Gastrocnemius medialis (tissue), 4 donors: ENCODE results near the gene LRRC71. TPM values are rescaled to one million over a fixed set of nuclear protein-coding genes. Genes with fewer than 3 reads are reported as not detected.

ENCODE experiments used
- ATAC-seq, 2 donors: fragments of 150-250 bp; one replicate each; pipeline ENCODE4 v1.9.1; 2016
- DNase-seq, 2 donors: peaks; one replicate each; pipeline ENCODE4 v3.0.0-alpha.2; 2019
- H3K27ac ChIP-seq, 4 donors: fragments of 200-600 bp; sonication (generic); 1 replicate in 1 of 4; 2 replicates in 3 of 4; pipeline ENCODE4 v1.5.1; 2016 to 2018; ENCODE audit warnings: mild to moderate bottlenecking in 2 of 4, moderate library complexity in 1 of 4
- H3K27me3 ChIP-seq, 3 donors: fragments of 200-600 bp; sonication (generic) in 2 of 3; 1 replicate in 1 of 3; 2 replicates in 2 of 3; pipeline versions ENCODE4 v1.5.1 to v1.6.0; 2016 to 2019; ENCODE audit warnings: mild to moderate bottlenecking in 1 of 3, moderate library complexity in 1 of 3
- H3K36me3 ChIP-seq, 2 donors: fragments of 200-600 bp; sonication (generic) in 1 of 2; one replicate each; pipeline ENCODE4 v1.5.1; 2017 to 2018
- H3K4me1 ChIP-seq, 2 donors: fragments of 200-600 bp; sonication (generic) in 1 of 2; one replicate each; pipeline ENCODE4 v1.5.1; 2016 to 2017; ENCODE audit warnings: mild to moderate bottlenecking in 2 of 2
- H3K4me3 ChIP-seq, 4 donors: fragments of 200-600 bp; sonication (generic) in 3 of 4; 1 replicate in 1 of 4; 2 replicates in 3 of 4; pipeline ENCODE4 v1.5.1; 2016 to 2019; ENCODE audit warnings: mild to moderate bottlenecking in 2 of 4
- H3K9me3 ChIP-seq, 3 donors: fragments of 200-600 bp; sonication (generic) in 2 of 3; 1 replicate in 1 of 3; 2 replicates in 2 of 3; pipeline ENCODE4 v1.5.1; 2016 to 2019
- POLR2A ChIP-seq, 2 donors: fragments of 450-650 bp; IDR thresholded peaks; one replicate each; pipeline ENCODE4 v1.6.1; 2017; ENCODE audit warnings: antibody characterized with exemption in 2 of 2, mild to moderate bottlenecking in 2 of 2, moderate library complexity in 2 of 2
- in situ Hi-C, 4 donors: fragments of 200-750 bp; cut with MboI; loops; one replicate each; pipeline versions ENCODE4 v1.15.0 to v1.8.0; 2017; ENCODE audit warnings: low sequenced_read_pairs in 4 of 4
- intact Hi-C: fragments of 100-400 bp; cut with DNase I; formaldehyde crosslinking; loops from one replicate; pipeline ENCODE4 v1.15.1; 2023; ENCODE audit warnings: low total_unique reads
- total RNA-seq, 4 donors: library from RNA; depleted of rRNA; stranded (reverse); fragments of >200 nt; gene quantifications; one replicate each; pipeline versions ENCODE4 v1.1.0 to v1.2.3, GENCODE V29; 2016
- TF ChIP-seq, protein P1 (sequence below), 5 experiments: fragments of 450-650 bp in 3 of 5; fragments of 200-600 bp in 2 of 5; sonication (generic) in 2 of 5; IDR thresholded peaks in 4 of 5; conservative IDR thresholded peaks in 1 of 5; 1 replicate in 4 of 5; 2 replicates in 1 of 5; pipeline ENCODE4 v1.5.1; 2016 to 2019; ENCODE audit warnings: antibody characterized with exemption in 5 of 5, mild to moderate bottlenecking in 3 of 5, moderate library complexity in 3 of 5

LRRC71 gene
- total RNA-seq, 4 donors from 2014 or later = not detected

DNA sequence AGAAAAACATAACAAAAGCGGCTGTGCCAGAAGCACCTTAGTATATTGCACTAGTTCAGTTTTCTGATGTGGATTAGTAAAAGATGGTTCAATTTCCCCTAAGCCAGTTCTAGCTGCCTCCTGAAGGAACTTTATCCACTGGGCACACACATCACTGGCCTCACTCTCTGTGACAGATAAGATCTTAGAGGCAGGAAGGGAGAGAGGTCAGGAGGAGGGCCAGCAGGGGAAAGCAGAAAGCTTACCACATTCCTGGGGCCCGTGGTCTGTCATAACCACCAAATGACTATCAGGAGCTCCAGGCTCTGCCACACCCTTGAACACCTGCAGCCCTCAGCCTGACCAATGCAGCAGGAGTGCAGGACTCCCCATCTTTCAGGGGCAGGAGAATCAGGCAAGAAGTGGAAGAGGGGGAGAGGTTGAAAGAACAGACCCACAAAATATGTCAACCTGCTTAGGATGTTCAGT lies 37.8 kb downstream of the LRRC71 start:
- ATAC-seq = no peak
- in situ Hi-C loops (no loop called here), intact Hi-C loops (loop anchor here (10.0 kb wide), 1 partner anchor 117 kb away; no protein-coding TSS in a partner anchor)
- Histone ChIP-seq H3K27me3 (no peaks in the 10 kb centered on the region), H3K4me3 (no peak overlapping the region), H3K36me3 (peaks cover 0 to 76% of the 10 kb centered on the region in 2 donors), H3K9me3 (no peaks in the 10 kb centered on the region), H3K4me1 (peaks cover 0 to 20% of the 10 kb centered on the region in 2 donors), H3K27ac (peak overlapping the region in 2 of 4 donors; percentile 57 to 70)
- no peak for DNase-seq
- TF ChIP-seq, protein P1, sequence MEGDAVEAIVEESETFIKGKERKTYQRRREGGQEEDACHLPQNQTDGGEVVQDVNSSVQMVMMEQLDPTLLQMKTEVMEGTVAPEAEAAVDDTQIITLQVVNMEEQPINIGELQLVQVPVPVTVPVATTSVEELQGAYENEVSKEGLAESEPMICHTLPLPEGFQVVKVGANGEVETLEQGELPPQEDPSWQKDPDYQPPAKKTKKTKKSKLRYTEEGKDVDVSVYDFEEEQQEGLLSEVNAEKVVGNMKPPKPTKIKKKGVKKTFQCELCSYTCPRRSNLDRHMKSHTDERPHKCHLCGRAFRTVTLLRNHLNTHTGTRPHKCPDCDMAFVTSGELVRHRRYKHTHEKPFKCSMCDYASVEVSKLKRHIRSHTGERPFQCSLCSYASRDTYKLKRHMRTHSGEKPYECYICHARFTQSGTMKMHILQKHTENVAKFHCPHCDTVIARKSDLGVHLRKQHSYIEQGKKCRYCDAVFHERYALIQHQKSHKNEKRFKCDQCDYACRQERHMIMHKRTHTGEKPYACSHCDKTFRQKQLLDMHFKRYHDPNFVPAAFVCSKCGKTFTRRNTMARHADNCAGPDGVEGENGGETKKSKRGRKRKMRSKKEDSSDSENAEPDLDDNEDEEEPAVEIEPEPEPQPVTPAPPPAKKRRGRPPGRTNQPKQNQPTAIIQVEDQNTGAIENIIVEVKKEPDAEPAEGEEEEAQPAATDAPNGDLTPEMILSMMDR (IDR thresholded peaks at IDR 0.05 in 4 of 5, conservative IDR thresholded peaks at IDR 0.05 in 1 of 5) = no peak
- no peak for TF ChIP-seq POLR2A (IDR thresholded peaks at IDR 0.05)

DNA sequence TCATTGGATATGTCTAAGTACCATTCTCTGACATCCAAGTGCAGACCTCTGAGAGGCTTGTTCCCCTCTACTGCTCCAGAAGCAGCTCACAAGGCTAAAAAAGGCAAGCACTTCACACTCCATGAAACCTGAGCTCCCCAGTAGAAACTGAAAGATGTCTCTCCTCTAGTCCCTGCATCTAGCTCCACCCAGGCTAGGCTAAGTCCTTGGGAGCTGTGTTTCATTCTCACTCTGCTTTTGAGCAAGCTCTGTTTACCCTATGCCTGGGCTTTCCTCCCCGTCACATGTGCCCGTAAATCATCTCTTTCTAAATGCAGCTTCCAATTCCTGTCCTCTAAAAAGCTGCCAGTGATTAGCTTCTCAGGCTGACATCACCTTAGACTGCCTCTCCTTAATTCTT lies 39.0 kb downstream of the LRRC71 start:
- peak; percentile 88 to 95 for ATAC-seq

DNA sequence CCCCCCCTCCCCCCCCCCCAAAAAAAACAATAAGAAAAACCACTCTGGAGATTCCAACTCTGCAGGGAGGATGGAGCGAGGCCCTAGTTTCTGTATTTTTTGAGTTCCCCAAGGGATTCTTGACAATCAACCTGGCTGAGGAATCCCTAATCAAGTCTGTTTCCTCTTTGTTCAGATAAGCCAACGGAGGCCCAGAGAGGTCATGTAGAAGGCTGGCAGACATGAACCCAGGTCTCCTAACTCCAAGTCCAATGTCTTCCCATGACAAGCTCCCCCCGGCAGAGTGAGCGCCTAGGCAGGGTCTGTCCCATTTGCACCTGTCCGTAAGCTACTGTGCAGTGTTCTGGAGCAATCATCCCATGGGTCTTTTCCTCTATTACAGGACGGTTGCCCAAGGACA lies 39.5 kb downstream of the LRRC71 start:
- H3K4me1 ChIP-seq = peaks cover 0 to 20% of the 10 kb centered on the region in 2 donors
- TF ChIP-seq POLR2A (IDR thresholded peaks at IDR 0.05) = no peak
- TF ChIP-seq, protein P1 (IDR thresholded peaks at IDR 0.05 in 4 of 5, conservative IDR thresholded peaks at IDR 0.05 in 1 of 5) = no peak
- peaks cover 0 to 73% of the 10 kb centered on the region in 2 donors for H3K36me3 ChIP-seq
- H3K4me3 ChIP-seq = no peak overlapping the region
- peak overlapping the region; percentile 27 to 60 (median 52) for H3K27ac ChIP-seq
- no peaks in the 10 kb centered on the region for H3K9me3 ChIP-seq
- no peak for DNase-seq
- in situ Hi-C loops (no loop called here), intact Hi-C loops (loop anchor here (10.0 kb wide), 1 partner anchor 115 kb away; no protein-coding TSS in a partner anchor)
- no peak for ATAC-seq
- no peaks in the 10 kb centered on the region for H3K27me3 ChIP-seq

More for the DNA sequence above, 39.0 kb downstream of the LRRC71 start:
- no peak overlapping the region for H3K4me3 ChIP-seq
- intact Hi-C loops = loop anchor here (10.0 kb wide), 1 partner anchor 115 kb away; no protein-coding TSS in a partner anchor
- DNase-seq = peak; percentile 44 to 56
- no peaks in the 10 kb centered on the region for H3K27me3 ChIP-seq
- H3K4me1 ChIP-seq = peaks cover 0 to 20% of the 10 kb centered on the region in 2 donors
- TF ChIP-seq, protein P1 (IDR thresholded peaks at IDR 0.05 in 4 of 5, conservative IDR thresholded peaks at IDR 0.05 in 1 of 5) = no peak
- no peak for TF ChIP-seq POLR2A (IDR thresholded peaks at IDR 0.05)
- H3K36me3 ChIP-seq = peaks cover 0 to 75% of the 10 kb centered on the region in 2 donors
- in situ Hi-C loops = no loop called here
- H3K9me3 ChIP-seq = no peaks in the 10 kb centered on the region
- peak overlapping the region; percentile 27 to 70 (median 58) for H3K27ac ChIP-seq

DNA sequence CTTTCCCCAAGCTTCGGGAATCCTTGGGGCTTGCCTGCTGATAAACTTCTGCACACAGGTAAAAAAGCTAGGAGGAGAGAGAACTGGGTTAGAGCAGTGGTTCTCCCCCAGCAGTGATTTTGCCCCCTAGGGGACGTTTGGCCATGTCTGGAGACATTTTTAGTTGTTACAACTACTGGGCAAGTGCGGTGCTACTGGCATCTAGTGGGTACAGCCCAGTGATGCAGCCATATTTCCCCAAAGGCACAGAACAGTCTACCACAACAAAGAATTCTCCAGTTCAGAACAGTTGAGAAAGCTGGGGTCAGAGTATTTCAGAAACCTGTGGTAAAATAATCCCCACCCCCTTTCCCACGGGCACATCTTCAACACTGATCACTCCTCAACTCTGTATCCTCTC lies 41.3 kb downstream of the LRRC71 start:
- TF ChIP-seq, protein P1 (IDR thresholded peaks at IDR 0.05 in 4 of 5, conservative IDR thresholded peaks at IDR 0.05 in 1 of 5) = no peak
- TF ChIP-seq POLR2A (IDR thresholded peaks at IDR 0.05) = no peak
- intact Hi-C loops = no loop called here

More for the DNA sequence above, 41.3 kb downstream of the LRRC71 start:
- ATAC-seq = no peak
- no peak overlapping the region for H3K4me3 ChIP-seq
- DNase-seq = no peak
- peaks cover 0 to 20% of the 10 kb centered on the region in 2 donors for H3K4me1 ChIP-seq
- H3K9me3 ChIP-seq = no peaks in the 10 kb centered on the region
- H3K27ac ChIP-seq = no peak overlapping the region
- no peaks in the 10 kb centered on the region for H3K27me3 ChIP-seq
- H3K36me3 ChIP-seq = peaks cover 0 to 71% of the 10 kb centered on the region in 2 donors
- in situ Hi-C loops = no loop called here
